Thymus (tissue), 11 donors: ENCODE measurements around the gene B4GALT4. TPM values are rescaled to one million over a fixed set of nuclear protein-coding genes. Genes with fewer than 3 reads are reported as not detected.
"Not testable (repeated sequence)": the region's sequence is repeated elsewhere in the genome, so short reads cannot be mapped to it uniquely, and the experiment has no call there.

Experiments
- DNase-seq, 9 donors: peaks; one replicate each; pipeline ENCODE4 v3.0.0-alpha.2; 2013; ENCODE audit warnings: low spot score in 9 of 9, low read depth in 6 of 9, missing footprints in 1 of 9
- H3K27ac ChIP-seq, 2 donors: one replicate each; pipeline ENCODE4 v1.5.1; 2013; ENCODE audit warnings: control low read depth in 1 of 2, low read depth in 1 of 2, low read length in 1 of 2, mild to moderate bottlenecking in 1 of 2, moderate library complexity in 1 of 2
- H3K27me3 ChIP-seq, 2 donors: one replicate each; pipeline ENCODE4 v1.5.1; 2013; ENCODE audit warnings: low read length in 1 of 2; ENCODE audit not compliant: control insufficient read depth in 2 of 2, insufficient read depth in 1 of 2
- H3K36me3 ChIP-seq, 2 donors: one replicate each; pipeline ENCODE4 v1.5.1; 2013; ENCODE audit warnings: low read length in 1 of 2, mild to moderate bottlenecking in 1 of 2, moderate library complexity in 1 of 2; ENCODE audit not compliant: control insufficient read depth in 2 of 2, insufficient read depth in 2 of 2
- H3K4me1 ChIP-seq, 2 donors: one replicate each; pipeline ENCODE4 v1.5.1; 2013; ENCODE audit warnings: low read length in 2 of 2; ENCODE audit not compliant: control insufficient read depth in 2 of 2, insufficient read depth in 2 of 2
- H3K4me3 ChIP-seq, 2 donors: one replicate each; pipeline ENCODE4 v1.5.1; 2013; ENCODE audit warnings: low read length in 2 of 2, control low read depth in 1 of 2, mild to moderate bottlenecking in 1 of 2
- H3K9me3 ChIP-seq, 2 donors: one replicate each; pipeline ENCODE4 v1.5.1; 2013; ENCODE audit warnings: low read length in 1 of 2, mild to moderate bottlenecking in 1 of 2; ENCODE audit not compliant: control insufficient read depth in 2 of 2, insufficient read depth in 1 of 2
- WGBS: extraction: QIAGEN DNeasy Blood & Tissue Kit; methylation state at CpG from one replicate; pipeline ENCODE4 v1.1.7; 2013; 5-methylcytosine and 5-hydroxymethylcytosine counted together
- polyA plus RNA-seq: library from polyadenylated mRNA; stranded (reverse); fragments of 200-250 nt; gene quantifications from one replicate; pipeline ENCODE4 v1.2.3, GENCODE V29; 2013
- total RNA-seq: library from RNA; stranded (reverse); fragments of 120-200 nt; gene quantifications from one replicate; pipeline ENCODE4 v1.2.4, GENCODE V29; 2013
- donor health status: healthy.

The B4GALT4 gene
- total and polyA plus RNA-seq, 2 donors, result 11.6 to 15.2 TPM

GRCh38 chr3:119242387-119243057 is 1.8 kb upstream of the B4GALT4 start:
- WGBS, result 97% methylated on average over 49 of the region's 49 CpGs
- not testable (repeated sequence) for DNase-seq, H3K9me3 ChIP-seq, H3K27me3 ChIP-seq, H3K4me3 ChIP-seq, H3K27ac ChIP-seq, H3K36me3 ChIP-seq
- peaks cover 12 to 18% of the 10 kb centered on the region in 2 donors for H3K4me1 ChIP-seq

DNA sequence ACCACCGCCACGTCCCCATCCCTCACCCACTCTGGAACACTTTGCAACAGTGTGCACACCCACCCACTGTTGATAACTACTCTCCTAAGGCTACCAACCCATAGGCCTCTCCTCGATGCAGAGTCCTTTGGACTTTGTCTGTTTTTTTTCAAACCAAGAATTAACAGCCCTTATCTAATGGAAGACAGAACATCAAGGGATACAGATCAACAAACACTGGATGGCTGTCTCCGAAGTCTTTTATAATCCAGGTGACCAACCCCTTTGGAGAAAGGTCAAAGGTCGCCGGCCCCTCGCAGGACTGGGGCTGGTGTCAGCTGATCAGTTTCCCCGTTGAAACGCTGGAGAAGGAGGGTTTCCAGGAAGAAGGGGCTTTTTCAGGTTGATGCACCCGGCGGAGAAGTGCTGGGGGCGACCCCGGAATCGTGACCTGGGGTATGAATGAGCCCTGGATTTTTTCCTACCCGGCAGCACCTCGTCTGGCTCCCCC is 532 bp downstream of the B4GALT4 start:
- peak in 4 of 9 donors; percentile 10 to 47 (median 31) for DNase-seq
- Histone ChIP-seq H3K9me3 (no peaks in the 10 kb centered on the region), H3K27ac (peak overlapping the region; percentile 58 to 92), H3K4me1 (peaks cover 12 to 21% of the 10 kb centered on the region in 2 donors), H3K36me3 (peaks cover 7 to 9% of the 10 kb centered on the region in 2 donors), H3K4me3 (peak overlapping the region; percentile 57 to 88), H3K27me3 (no peaks in the 10 kb centered on the region)
- WGBS, result 4% methylated on average over 16 of the region's 16 CpGs

GRCh38 chr3:119239206-119239820 is 1.4 kb downstream of the B4GALT4 start:
- Histone ChIP-seq H3K36me3 (peaks cover 7 to 9% of the 10 kb centered on the region in 2 donors), H3K27ac (no peak overlapping the region), H3K27me3 (no peaks in the 10 kb centered on the region), H3K4me1 (peaks cover 12 to 21% of the 10 kb centered on the region in 2 donors), H3K4me3 (peak overlapping the region; percentile 57 to 88), H3K9me3 (no peaks in the 10 kb centered on the region)
- DNase-seq, result peak in 1 of 9 donors; percentile 17
- WGBS, result 61% methylated on average over 5 of the region's 5 CpGs

GRCh38 chr3:119238363-119238762 is 2.3 kb downstream of the B4GALT4 start:
- DNase-seq, result no peak
- Histone ChIP-seq H3K9me3 (no peaks in the 10 kb centered on the region), H3K4me3 (no peak overlapping the region), H3K4me1 (peaks cover 12 to 21% of the 10 kb centered on the region in 2 donors), H3K36me3 (peaks cover 7 to 15% of the 10 kb centered on the region in 2 donors), H3K27me3 (no peaks in the 10 kb centered on the region), H3K27ac (no peak overlapping the region)
- 33% methylated on average over 4 of the region's 4 CpGs for WGBS

DNA sequence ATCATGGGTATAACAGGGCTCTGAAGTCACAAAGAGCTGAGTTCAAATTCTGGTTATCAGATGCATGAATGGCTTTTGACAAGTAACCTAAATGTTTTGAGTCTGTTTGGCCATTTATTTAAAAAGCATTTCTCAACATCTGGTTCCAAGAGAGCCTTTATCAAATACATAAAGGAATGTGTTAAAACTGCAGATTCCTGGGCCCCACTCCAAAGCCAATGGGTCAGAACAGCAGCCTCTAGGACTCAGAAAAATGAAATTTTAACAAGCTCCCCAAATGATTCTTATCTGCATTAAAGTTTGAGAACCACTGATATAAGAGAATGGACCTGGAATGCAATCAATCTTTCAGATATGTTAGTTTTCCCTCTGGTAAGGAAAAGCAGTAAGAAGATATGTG is 3.4 kb downstream of the B4GALT4 start:
- H3K4me1 ChIP-seq, result peaks cover 12 to 21% of the 10 kb centered on the region in 2 donors
- H3K27ac ChIP-seq, result no peak overlapping the region
- no peak for DNase-seq
- H3K36me3 ChIP-seq, result peaks cover 7 to 19% of the 10 kb centered on the region in 2 donors
- H3K27me3 ChIP-seq, result no peaks in the 10 kb centered on the region
- H3K9me3 ChIP-seq, result no peaks in the 10 kb centered on the region
- H3K4me3 ChIP-seq, result no peak overlapping the region

GRCh38 chr3:119236756-119237155 is 3.9 kb downstream of the B4GALT4 start:
- peaks cover 7 to 19% of the 10 kb centered on the region in 2 donors for H3K36me3 ChIP-seq
- H3K27ac ChIP-seq, result no peak overlapping the region
- H3K9me3 ChIP-seq, result no peaks in the 10 kb centered on the region
- WGBS, result 70% methylated on average over 7 of the region's 7 CpGs
- DNase-seq, result peak in 1 of 9 donors; percentile 21
- peaks cover 12 to 21% of the 10 kb centered on the region in 2 donors for H3K4me1 ChIP-seq
- H3K4me3 ChIP-seq, result no peak overlapping the region
- no peaks in the 10 kb centered on the region for H3K27me3 ChIP-seq

DNA sequence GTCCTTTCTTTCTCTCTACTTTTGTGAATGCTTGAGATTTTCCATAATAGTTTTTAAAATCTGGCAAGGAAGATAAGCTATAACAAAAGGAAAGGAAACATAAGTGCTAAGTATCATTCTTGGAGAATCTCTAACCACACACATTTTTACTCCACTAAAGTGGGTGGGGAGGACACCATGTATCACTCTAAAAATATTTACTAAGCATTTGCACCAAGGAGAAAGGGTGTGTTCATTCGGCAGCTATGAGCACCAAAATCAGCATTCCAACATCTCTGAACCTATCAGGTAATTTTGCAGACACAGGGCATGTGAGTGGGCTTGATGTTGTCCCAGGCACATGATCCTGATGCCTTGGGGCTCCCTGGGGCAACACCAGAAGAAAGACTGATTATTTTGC is 5.5 kb downstream of the B4GALT4 start:
- Histone ChIP-seq H3K27me3 (no peaks in the 10 kb centered on the region), H3K36me3 (peaks cover 7 to 23% of the 10 kb centered on the region in 2 donors)
- 93% methylated on average over 1 of the region's 1 CpG for WGBS

DNA sequence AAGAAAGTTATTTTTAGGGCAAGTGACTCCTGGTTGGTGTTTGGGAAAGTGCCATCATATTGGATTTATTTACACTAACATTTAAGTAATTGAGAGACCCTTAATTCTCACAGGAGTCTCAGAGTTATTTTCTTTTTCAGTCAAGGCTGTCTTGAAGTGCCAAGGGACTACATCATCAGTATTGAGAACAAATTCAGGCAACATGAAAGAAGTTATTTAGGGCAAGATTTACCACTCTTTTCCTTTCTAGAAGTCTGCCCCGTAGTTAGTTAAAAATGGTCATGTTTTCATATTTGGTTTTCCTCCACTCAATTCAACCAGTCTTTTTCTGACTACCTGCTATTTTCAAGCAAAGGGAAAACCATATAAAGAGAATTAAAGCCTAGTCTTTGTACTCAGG is 6.1 kb downstream of the B4GALT4 start:
- Histone ChIP-seq H3K27ac (no peak overlapping the region), H3K27me3 (no peaks in the 10 kb centered on the region), H3K9me3 (no peaks in the 10 kb centered on the region), H3K4me3 (no peak overlapping the region), H3K4me1 (peaks cover 3 to 8% of the 10 kb centered on the region in 2 donors), H3K36me3 (peaks cover 10 to 27% of the 10 kb centered on the region in 2 donors)
- 84% methylated on average over 1 of the region's 1 CpG for WGBS
- DNase-seq, result no peak

More for the DNA sequence above, 5.5 kb downstream of the B4GALT4 start:
- Histone ChIP-seq H3K9me3 (no peaks in the 10 kb centered on the region), H3K4me3 (no peak overlapping the region), H3K4me1 (peaks cover 8 to 13% of the 10 kb centered on the region in 2 donors), H3K27ac (no peak overlapping the region)
- DNase-seq, result no peak

- Histone ChIP-seq H3K27ac (no peak overlapping the region), H3K4me3 (no peak overlapping the region), H3K4me1 (peaks cover 0 to 3% of the 10 kb centered on the region in 2 donors), H3K27me3 (no peaks in the 10 kb centered on the region), H3K36me3 (peaks cover 19 to 52% of the 10 kb centered on the region in 2 donors), H3K9me3 (no peaks in the 10 kb centered on the region)
- no peak for DNase-seq
Observed at GRCh38 chr3:119230745-119231144, 9.9 kb downstream of the B4GALT4 start.
